Osteoblast (primary cell): Measurements from ENCODE around the gene EFNB1. TPM values are rescaled to one million over a fixed set of nuclear protein-coding genes. Genes with fewer than 3 reads are reported as not detected.

Experiments used
- DNase-seq: peaks from one replicate; pipeline ENCODE4 v3.0.0; 2011; ENCODE audit warnings: low spot score, mixed read lengths; ENCODE audit not compliant: insufficient read length; ENCODE audit errors: missing footprints
- H2AFZ ChIP-seq: 2 replicates; pipeline ENCODE4 v1.6.0; 2011; ENCODE audit warnings: mild to moderate bottlenecking, low read length
- H3K27ac ChIP-seq: 2 replicates; pipeline ENCODE4 v1.5.1; 2011; ENCODE audit warnings: mild to moderate bottlenecking, low read depth, low read length, moderate library complexity
- H3K27me3 ChIP-seq: 2 replicates; pipeline ENCODE4 v1.6.0; 2012; ENCODE audit warnings: mild to moderate bottlenecking, control low read depth, inconsistent platforms, low read length, moderate library complexity; ENCODE audit not compliant: insufficient read depth
- H3K36me3 ChIP-seq: 2 replicates; pipeline ENCODE4 v1.5.1; 2011; ENCODE audit warnings: mild to moderate bottlenecking, low read length, control low read depth, moderate library complexity; ENCODE audit not compliant: insufficient read depth
- H3K4me1 ChIP-seq: 2 replicates; pipeline ENCODE4 v1.5.1; 2011; ENCODE audit warnings: mild to moderate bottlenecking, low read length, control low read depth, moderate library complexity; ENCODE audit not compliant: insufficient read depth
- H3K4me2 ChIP-seq: 2 replicates; pipeline ENCODE4 v1.6.0; 2011; ENCODE audit warnings: mild to moderate bottlenecking, low read length; ENCODE audit not compliant: insufficient read depth
- H3K4me3 ChIP-seq: fragments of 200-600 bp; sonication (generic); 3 replicates; pipeline ENCODE4 v1.5.1; 2012; ENCODE audit warnings: mild to moderate bottlenecking, low read length, inconsistent platforms; ENCODE audit not compliant: insufficient read depth
- H3K79me2 ChIP-seq: 2 replicates; pipeline ENCODE4 v1.6.0; 2012; ENCODE audit warnings: mild to moderate bottlenecking, low read length, control low read depth, inconsistent platforms; ENCODE audit not compliant: insufficient read depth
- H3K9me3 ChIP-seq: 2 replicates; pipeline ENCODE4 v1.5.1; 2011; ENCODE audit warnings: low read depth, low read length, control low read depth
- H4K20me1 ChIP-seq: 2 replicates; pipeline ENCODE4 v1.6.0; 2012; ENCODE audit warnings: mild to moderate bottlenecking, low read length, control low read depth; ENCODE audit not compliant: insufficient read depth
- total RNA-seq: library from RNA; depleted of rRNA; stranded (reverse); fragments of >200 nt; gene quantifications from 2 replicates; pipeline ENCODE4 v1.2.3, GENCODE V29; 2012
- TF ChIP-seq, protein P1 (sequence below): IDR thresholded peaks from 2 replicates; pipeline ENCODE4 v1.5.1; 2011; ENCODE audit warnings: mild to moderate bottlenecking, low read depth, low read length, moderate library complexity; ENCODE audit errors: extremely low read depth

EFNB1 gene
- total RNA-seq, 1 donor: 34.7 TPM

DNA sequence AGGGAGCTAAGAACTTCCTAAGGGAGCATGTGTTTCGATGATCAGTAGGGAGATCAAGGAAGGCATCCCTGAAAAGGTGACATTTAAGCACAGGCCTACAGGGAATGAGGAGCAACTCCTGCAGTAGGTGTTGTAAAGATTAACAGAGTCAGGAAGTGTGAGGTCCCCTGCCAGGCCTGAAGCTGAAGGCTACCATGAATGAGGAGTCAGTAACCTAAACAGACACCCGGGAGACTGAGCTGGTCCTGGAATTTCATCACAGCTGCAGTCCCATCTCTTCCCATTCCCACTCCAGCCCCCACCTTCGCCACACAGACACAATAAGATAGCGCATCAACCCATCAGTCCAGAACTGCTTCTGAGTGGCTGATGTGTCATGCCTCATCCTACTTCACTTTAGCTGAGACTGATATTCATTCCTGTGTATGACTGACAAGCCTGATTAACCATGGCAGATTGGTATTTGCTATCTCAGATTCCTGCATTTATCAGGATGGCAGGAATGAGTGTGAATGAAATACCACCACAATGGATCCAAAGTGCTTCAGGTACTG is 27.0 kb upstream of the EFNB1 start:
- TF ChIP-seq, protein P1, sequence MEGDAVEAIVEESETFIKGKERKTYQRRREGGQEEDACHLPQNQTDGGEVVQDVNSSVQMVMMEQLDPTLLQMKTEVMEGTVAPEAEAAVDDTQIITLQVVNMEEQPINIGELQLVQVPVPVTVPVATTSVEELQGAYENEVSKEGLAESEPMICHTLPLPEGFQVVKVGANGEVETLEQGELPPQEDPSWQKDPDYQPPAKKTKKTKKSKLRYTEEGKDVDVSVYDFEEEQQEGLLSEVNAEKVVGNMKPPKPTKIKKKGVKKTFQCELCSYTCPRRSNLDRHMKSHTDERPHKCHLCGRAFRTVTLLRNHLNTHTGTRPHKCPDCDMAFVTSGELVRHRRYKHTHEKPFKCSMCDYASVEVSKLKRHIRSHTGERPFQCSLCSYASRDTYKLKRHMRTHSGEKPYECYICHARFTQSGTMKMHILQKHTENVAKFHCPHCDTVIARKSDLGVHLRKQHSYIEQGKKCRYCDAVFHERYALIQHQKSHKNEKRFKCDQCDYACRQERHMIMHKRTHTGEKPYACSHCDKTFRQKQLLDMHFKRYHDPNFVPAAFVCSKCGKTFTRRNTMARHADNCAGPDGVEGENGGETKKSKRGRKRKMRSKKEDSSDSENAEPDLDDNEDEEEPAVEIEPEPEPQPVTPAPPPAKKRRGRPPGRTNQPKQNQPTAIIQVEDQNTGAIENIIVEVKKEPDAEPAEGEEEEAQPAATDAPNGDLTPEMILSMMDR: no peak
- Histone ChIP-seq H3K27me3 (peaks cover 27% of the 10 kb centered on the region), H4K20me1 (no peaks in the 10 kb centered on the region), H3K9me3 (peaks cover 3% of the 10 kb centered on the region), H2AFZ (no peak overlapping the region), H3K4me1 (no peaks in the 10 kb centered on the region), H3K4me2 (no peak overlapping the region), H3K79me2 (no peaks in the 10 kb centered on the region), H3K36me3 (no peaks in the 10 kb centered on the region), H3K4me3 (no peak overlapping the region), H3K27ac (no peak overlapping the region)
- DNase-seq: no peak

DNA sequence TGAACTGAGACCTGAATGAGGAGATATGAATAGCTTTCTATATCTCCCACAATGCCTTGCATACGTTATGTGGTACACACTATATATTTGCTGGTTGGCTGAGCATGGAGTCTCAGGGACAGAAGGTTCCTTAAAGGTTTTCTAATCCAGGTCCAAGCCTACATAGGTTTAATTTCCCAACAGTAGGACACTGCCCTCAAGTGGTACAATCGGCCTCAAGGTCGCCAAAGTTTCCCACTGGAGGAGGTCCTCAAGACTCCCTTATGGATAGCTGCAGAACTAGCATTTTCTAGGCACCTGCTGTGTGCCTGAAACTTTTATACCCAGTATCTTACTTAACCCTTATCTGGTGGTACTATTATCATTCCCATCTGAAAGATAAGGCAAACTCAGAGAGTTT is 21.0 kb upstream of the EFNB1 start:
- H2AFZ ChIP-seq: no peak overlapping the region
- H3K4me1 ChIP-seq: no peaks in the 10 kb centered on the region
- no peak for DNase-seq
- H3K9me3 ChIP-seq: no peaks in the 10 kb centered on the region
- no peaks in the 10 kb centered on the region for H3K36me3 ChIP-seq
- TF ChIP-seq, protein P1: peak; percentile 46
- no peaks in the 10 kb centered on the region for H3K79me2 ChIP-seq
- peaks cover 41% of the 10 kb centered on the region for H3K27me3 ChIP-seq
- no peak overlapping the region for H3K4me3 ChIP-seq
- no peaks in the 10 kb centered on the region for H4K20me1 ChIP-seq
- H3K4me2 ChIP-seq: no peak overlapping the region
- no peak overlapping the region for H3K27ac ChIP-seq

DNA sequence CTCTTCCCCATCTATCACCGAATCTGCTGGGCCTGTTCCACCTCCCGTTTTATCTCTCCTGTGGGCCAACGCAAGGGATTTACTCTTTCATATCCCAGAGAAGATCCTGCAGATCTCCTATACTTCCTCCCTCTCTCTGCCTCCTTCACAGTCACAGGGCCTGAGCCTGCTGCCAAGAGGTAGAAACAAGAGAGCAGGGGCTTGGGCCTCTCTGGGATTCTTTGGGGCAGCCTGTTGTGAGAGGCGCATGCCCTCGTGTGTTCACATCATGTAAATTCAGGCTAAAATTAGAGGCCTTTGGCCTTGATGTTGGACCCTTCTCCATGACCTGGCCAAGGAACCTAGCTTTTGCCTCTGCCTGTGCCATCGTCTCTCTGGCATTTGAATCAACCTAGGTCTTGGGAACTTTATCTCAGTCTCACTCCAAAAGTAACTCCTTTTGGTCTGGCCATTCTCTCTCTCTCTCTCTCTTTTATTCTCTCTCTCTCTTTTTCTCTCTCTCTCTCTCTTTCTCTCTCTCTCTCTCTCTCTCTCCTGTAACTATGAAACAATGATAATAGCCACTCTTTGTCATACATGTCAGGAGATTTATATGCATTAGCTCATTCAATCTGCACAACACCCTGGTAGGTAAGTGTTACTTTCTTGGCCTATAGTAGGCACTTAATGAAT is 20.0 kb upstream of the EFNB1 start:
- Histone ChIP-seq H3K27me3 (peaks cover 36% of the 10 kb centered on the region), H3K9me3 (no peaks in the 10 kb centered on the region), H4K20me1 (no peaks in the 10 kb centered on the region), H3K4me2 (no peak overlapping the region), H3K4me1 (no peaks in the 10 kb centered on the region), H2AFZ (no peak overlapping the region), H3K27ac (no peak overlapping the region), H3K36me3 (no peaks in the 10 kb centered on the region), H3K79me2 (no peaks in the 10 kb centered on the region), H3K4me3 (no peak overlapping the region)
- TF ChIP-seq, protein P1: peak; percentile 42
- DNase-seq: no peak

GRCh38 chrX:68820476-68821110 is 8.2 kb upstream of the EFNB1 start:
- Histone ChIP-seq H2AFZ (no peak overlapping the region), H3K27ac (no peak overlapping the region), H3K79me2 (no peaks in the 10 kb centered on the region), H3K4me3 (no peak overlapping the region), H3K9me3 (no peaks in the 10 kb centered on the region), H3K36me3 (no peaks in the 10 kb centered on the region), H3K4me1 (no peaks in the 10 kb centered on the region), H4K20me1 (peaks cover 3% of the 10 kb centered on the region), H3K4me2 (no peak overlapping the region), H3K27me3 (peaks cover 42% of the 10 kb centered on the region)
- TF ChIP-seq, protein P1: no peak
- DNase-seq: no peak
